Measurements from ENCODE around the gene MTX1.

- TF ChIP-seq POLR2A (IDR thresholded peaks at IDR 0.05): no peak
- no peak for TF ChIP-seq CTCF (IDR thresholded peaks at IDR 0.05)
- no peak for TF ChIP-seq EP300 (IDR thresholded peaks at IDR 0.05)
These were observed 22.8 kb upstream of the MTX1 start for GRCh38 chr1:155185783-155186066.

Measured in ovary (tissue), 3 donors.